Measurements from ENCODE around the gene ALK.

The ALK gene

GRCh38 chr2:29902356-29902755, 19.0 kb downstream of the ALK start:
- no peak for DNase-seq (ENCODE audit: low spot score)

GRCh38 chr2:29900971-29901633, 20.3 kb downstream of the ALK start:
- DNase-seq (ENCODE audit: low spot score), result no peak

GRCh38 chr2:29898999-29899398, 22.4 kb downstream of the ALK start:
- no peak for DNase-seq (ENCODE audit: low spot score)

GRCh38 chr2:29894822-29895614, 26.4 kb downstream of the ALK start:
- no peak for DNase-seq (ENCODE audit: low spot score)

- DNase-seq (ENCODE audit: low spot score), result no peak
These were observed 28.7 kb downstream of the ALK start for GRCh38 chr2:29892585-29893259.

- no peak for DNase-seq (ENCODE audit: low spot score)
These were observed 40.2 kb downstream of the ALK start for GRCh38 chr2:29881089-29881730.

- no peak for DNase-seq (ENCODE audit: low spot score)
These were observed 41.3 kb downstream of the ALK start for GRCh38 chr2:29880084-29880483.

GRCh38 chr2:29879456-29879855, 41.9 kb downstream of the ALK start:
- no peak for DNase-seq (ENCODE audit: low spot score)

- DNase-seq (ENCODE audit: low spot score), result no peak
These were observed 42.5 kb downstream of the ALK start for GRCh38 chr2:29878898-29879297.

- DNase-seq (ENCODE audit: low spot score), result no peak
These were observed 45.0 kb downstream of the ALK start for GRCh38 chr2:29876374-29876773.

- DNase-seq (ENCODE audit: low spot score), result no peak
These were observed 46.6 kb downstream of the ALK start for GRCh38 chr2:29874745-29875144.

GRCh38 chr2:29872870-29873269, 48.5 kb downstream of the ALK start:
- no peak for DNase-seq (ENCODE audit: low spot score)

GRCh38 chr2:29871541-29871940, 49.8 kb downstream of the ALK start:
- no peak for DNase-seq (ENCODE audit: low spot score)

- no peak for DNase-seq (ENCODE audit: low spot score)
These were observed 55.9 kb downstream of the ALK start for GRCh38 chr2:29865512-29865911.

GRCh38 chr2:29864988-29865387, 56.4 kb downstream of the ALK start:
- no peak for DNase-seq (ENCODE audit: low spot score)

GRCh38 chr2:29855924-29856639, 65.3 kb downstream of the ALK start:
- no peak for DNase-seq (ENCODE audit: low spot score)

GRCh38 chr2:29850794-29851193, 70.6 kb downstream of the ALK start:
- DNase-seq (ENCODE audit: low spot score), result no peak

GRCh38 chr2:29848566-29849310, 72.6 kb downstream of the ALK start:
- DNase-seq (ENCODE audit: low spot score), result no peak

- no peak for DNase-seq (ENCODE audit: low spot score)
These were observed 73.5 kb downstream of the ALK start for GRCh38 chr2:29847886-29848285.

- DNase-seq (ENCODE audit: low spot score), result no peak
These were observed 76.6 kb downstream of the ALK start for GRCh38 chr2:29844713-29845326.
